A673 (cell line): ENCODE measurements around the gene ANXA11.

Experiments used
- EZH2 ChIP-seq: fragments of 200-600 bp; sonication (generic); IDR thresholded peaks from 2 replicates; pipeline ENCODE4 v1.6.1; 2017; ENCODE audit warnings: borderline replicate concordance, low read depth, mild to moderate bottlenecking, mixed read lengths, antibody characterized with exemption, low read length; ENCODE audit not compliant: poor library complexity, severe bottlenecking
- TF ChIP-seq, protein P1 (sequence below): fragments of 300-800, 200-600 bp; sonication (generic); conservative IDR thresholded peaks from 2 replicates; pipeline ENCODE4 v1.5.1; 2017; ENCODE audit warnings: low read depth, mild to moderate bottlenecking, antibody characterized with exemption, low read length, moderate library complexity, mixed read lengths

DNA sequence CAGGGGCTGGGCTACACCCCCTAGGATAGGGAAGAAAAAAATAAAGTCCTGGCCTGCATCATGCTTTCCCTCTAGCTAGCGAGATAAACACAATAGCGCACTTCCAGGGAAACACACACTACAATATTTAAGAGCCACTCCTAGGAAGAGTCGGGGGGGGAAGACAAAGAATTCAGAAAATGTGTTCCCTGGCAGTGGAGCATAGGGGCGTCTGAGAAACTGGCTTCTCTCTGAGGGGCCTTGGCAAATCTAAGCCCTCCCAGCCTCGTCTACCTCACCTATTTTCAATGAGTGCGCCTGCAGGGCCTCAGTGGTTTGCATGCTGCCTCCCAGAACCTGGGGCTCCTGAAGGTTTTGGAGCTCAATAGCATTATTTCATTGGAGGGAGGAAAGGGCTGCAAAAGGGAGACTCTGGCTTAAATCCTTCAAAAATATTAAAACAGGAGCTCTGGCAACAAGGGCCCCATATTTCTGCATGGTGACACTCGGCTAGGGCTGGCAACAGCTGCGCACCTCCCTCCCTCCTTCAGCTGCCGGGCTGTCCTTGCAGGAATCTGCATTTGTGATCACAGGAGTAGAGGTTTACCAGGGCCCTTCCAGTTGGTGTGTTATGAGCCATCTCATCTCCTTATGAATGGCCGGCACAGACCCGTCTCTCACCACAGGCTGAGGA, 10.8 kb downstream of the ANXA11 start:
- no peak for TF ChIP-seq EZH2
- TF ChIP-seq, protein P1, sequence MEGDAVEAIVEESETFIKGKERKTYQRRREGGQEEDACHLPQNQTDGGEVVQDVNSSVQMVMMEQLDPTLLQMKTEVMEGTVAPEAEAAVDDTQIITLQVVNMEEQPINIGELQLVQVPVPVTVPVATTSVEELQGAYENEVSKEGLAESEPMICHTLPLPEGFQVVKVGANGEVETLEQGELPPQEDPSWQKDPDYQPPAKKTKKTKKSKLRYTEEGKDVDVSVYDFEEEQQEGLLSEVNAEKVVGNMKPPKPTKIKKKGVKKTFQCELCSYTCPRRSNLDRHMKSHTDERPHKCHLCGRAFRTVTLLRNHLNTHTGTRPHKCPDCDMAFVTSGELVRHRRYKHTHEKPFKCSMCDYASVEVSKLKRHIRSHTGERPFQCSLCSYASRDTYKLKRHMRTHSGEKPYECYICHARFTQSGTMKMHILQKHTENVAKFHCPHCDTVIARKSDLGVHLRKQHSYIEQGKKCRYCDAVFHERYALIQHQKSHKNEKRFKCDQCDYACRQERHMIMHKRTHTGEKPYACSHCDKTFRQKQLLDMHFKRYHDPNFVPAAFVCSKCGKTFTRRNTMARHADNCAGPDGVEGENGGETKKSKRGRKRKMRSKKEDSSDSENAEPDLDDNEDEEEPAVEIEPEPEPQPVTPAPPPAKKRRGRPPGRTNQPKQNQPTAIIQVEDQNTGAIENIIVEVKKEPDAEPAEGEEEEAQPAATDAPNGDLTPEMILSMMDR, result no peak
